GM23248 (cell line): Measurements from ENCODE around the gene WBP1.

Experiments
- EZH2 ChIP-seq: fragments of 200-600 bp; sonication (generic); IDR thresholded peaks from 2 replicates; pipeline ENCODE4 v1.6.1; 2018; ENCODE audit warnings: antibody characterized with exemption, mild to moderate bottlenecking; ENCODE audit not compliant: insufficient read depth, poor library complexity, severe bottlenecking
- EZH2phosphoT487 ChIP-seq: fragments of 200-600 bp; sonication (generic); IDR thresholded peaks from 2 replicates; pipeline ENCODE4 v1.6.1; 2018; ENCODE audit warnings: antibody characterized with exemption, moderate library complexity, mild to moderate bottlenecking, low read depth; ENCODE audit not compliant: insufficient read depth

- TF ChIP-seq EZH2 (no peak), EZH2phosphoT487 (no peak)
Observed at GRCh38 chr2:74454654-74455511, 3.4 kb upstream of the WBP1 start, which contains the start of gene INO80B.
